Adipose tissue (tissue), 3 donors: ENCODE measurements around the gene DISC1. TPM values are rescaled to one million over a fixed set of nuclear protein-coding genes. Genes with fewer than 3 reads are reported as not detected.

Experiments
- H3K27ac ChIP-seq: one replicate; pipeline ENCODE4 v1.5.1; 2013; ENCODE audit warnings: low read depth, low read length
- WGBS, 3 donors: extraction: QIAGEN DNeasy Blood & Tissue Kit; methylation state at CpG; one replicate each; pipeline ENCODE4 v1.1.7; 2013; 5-methylcytosine and 5-hydroxymethylcytosine counted together
- polyA plus RNA-seq, 3 donors: library from polyadenylated mRNA; stranded (reverse); fragments of 200-250 nt; gene quantifications; one replicate each; pipeline ENCODE4 v1.2.3, GENCODE V29; 2013
- donor health status: healthy with polysubstance abuse.
- donor health status: Bipolar disorder and iron deficiency.
- donor health status: healthy.

DISC1 gene
- polyA plus RNA-seq, 3 donors, result 0.48 to 1.5 (median 1.4) TPM

- H3K27ac ChIP-seq, result no peak overlapping the region
- 25 to 77% (median 29%) methylated on average over 2 of the region's 2 CpGs for WGBS, 3 donors
Observed at GRCh38 chr1:231808990-231809389, 182.4 kb downstream of the DISC1 start.

- H3K27ac ChIP-seq, result no peak overlapping the region
- 93 to 96% (median 94%) methylated on average over 6 of the region's 6 CpGs for WGBS, 3 donors
Observed at GRCh38 chr1:231810415-231810814, 183.8 kb downstream of the DISC1 start.

- 40 to 71% (median 46%) methylated on average over 2 of the region's 2 CpGs for WGBS, 3 donors
- no peak overlapping the region for H3K27ac ChIP-seq
Observed at GRCh38 chr1:231814021-231814420, 187.4 kb downstream of the DISC1 start.

GRCh38 chr1:231814521-231814920, 187.9 kb downstream of the DISC1 start:
- no peak overlapping the region for H3K27ac ChIP-seq
- WGBS, 3 donors, result 54 to 87% (median 56%) methylated on average over 4 of the region's 4 CpGs

- no peak overlapping the region for H3K27ac ChIP-seq
- WGBS, 3 donors, result 89 to 92% (median 89%) methylated on average over 2 of the region's 2 CpGs
Observed at GRCh38 chr1:231817801-231818200, 191.2 kb downstream of the DISC1 start.

- WGBS, 3 donors, result 48 to 68% (median 68%) methylated on average over 6 of the region's 6 CpGs
Observed at GRCh38 chr1:231818337-231818736, 191.7 kb downstream of the DISC1 start.

GRCh38 chr1:231821281-231821680, 194.7 kb downstream of the DISC1 start:
- H3K27ac ChIP-seq, result no peak overlapping the region
- 65 to 89% (median 87%) methylated on average over 3 of the region's 3 CpGs for WGBS, 3 donors

More at GRCh38 chr1:231818337-231818736, 191.7 kb downstream of the DISC1 start:
- no peak overlapping the region for H3K27ac ChIP-seq

- no peak overlapping the region for H3K27ac ChIP-seq
- WGBS, 3 donors, result 92 to 95% (median 95%) methylated on average over 6 of the region's 6 CpGs
Observed at GRCh38 chr1:231822041-231822440, 195.5 kb downstream of the DISC1 start.

- no peak overlapping the region for H3K27ac ChIP-seq
- WGBS, 3 donors, result 93 to 97% (median 93%) methylated on average over 1 of the region's 1 CpG
Observed at GRCh38 chr1:231826566-231826965, 200.0 kb downstream of the DISC1 start.

- H3K27ac ChIP-seq, result no peak overlapping the region
- 39 to 79% (median 62%) methylated on average over 2 of the region's 2 CpGs for WGBS, 3 donors
Observed at GRCh38 chr1:231827337-231828105, 200.9 kb downstream of the DISC1 start.

- 45 to 70% (median 69%) methylated on average over 5 of the region's 5 CpGs for WGBS, 3 donors
- H3K27ac ChIP-seq, result no peak overlapping the region
Observed at GRCh38 chr1:231828182-231828920, 201.8 kb downstream of the DISC1 start.

- 86 to 87% (median 86%) methylated on average over 9 of the region's 9 CpGs for WGBS, 3 donors
Observed at GRCh38 chr1:231829332-231829731, 202.7 kb downstream of the DISC1 start.

GRCh38 chr1:231836227-231836893, 209.8 kb downstream of the DISC1 start:
- WGBS, 3 donors, result 63 to 87% (median 86%) methylated on average over 14 of the region's 14 CpGs
- H3K27ac ChIP-seq, result no peak overlapping the region

More at GRCh38 chr1:231829332-231829731, 202.7 kb downstream of the DISC1 start:
- H3K27ac ChIP-seq, result no peak overlapping the region

GRCh38 chr1:231838521-231838920, 211.9 kb downstream of the DISC1 start:
- 73 to 93% (median 90%) methylated on average over 7 of the region's 7 CpGs for WGBS, 3 donors

GRCh38 chr1:231839999-231840398, 213.4 kb downstream of the DISC1 start:
- H3K27ac ChIP-seq, result no peak overlapping the region
- WGBS, 3 donors, result 87 to 98% (median 88%) methylated on average over 2 of the region's 2 CpGs

More at GRCh38 chr1:231838521-231838920, 211.9 kb downstream of the DISC1 start:
- H3K27ac ChIP-seq, result no peak overlapping the region

GRCh38 chr1:231841616-231842344, 215.2 kb downstream of the DISC1 start:
- WGBS, 3 donors, result 61 to 85% (median 74%) methylated on average over 5 of the region's 5 CpGs
- no peak overlapping the region for H3K27ac ChIP-seq

GRCh38 chr1:231842441-231842840, 215.9 kb downstream of the DISC1 start:
- no peak overlapping the region for H3K27ac ChIP-seq
- 75 to 94% (median 86%) methylated on average over 1 of the region's 1 CpG for WGBS, 3 donors

- WGBS, 3 donors, result 45 to 54% (median 47%) methylated on average over 7 of the region's 7 CpGs
- H3K27ac ChIP-seq, result no peak overlapping the region
Observed at GRCh38 chr1:231844986-231845502, 218.5 kb downstream of the DISC1 start.
